ENCODE measurements around the gene SLC35F4. TPM values are rescaled to one million over a fixed set of nuclear protein-coding genes. Genes with fewer than 3 reads are reported as not detected.

The SLC35F4 gene
- total RNA-seq (under 1 TPM in 1 of 9 donors, not detected in 8; 0.22 TPM), polyA plus RNA-seq (not detected)
- long read RNA-seq, donor 1, result 0 reads
- long read RNA-seq, donor 2, result 0 reads
- long read RNA-seq, donor 3, result 0 reads
- long read RNA-seq, donor 4, partial matches to known transcripts, result 0 of 2 reads
- long read RNA-seq, donor 4, other reads (novel, unspliced or antisense), result 2 of 2 reads
- long read RNA-seq, donor 5, result 0 reads
- long read RNA-seq, donor 6, result 0 reads
- long read RNA-seq, donor 7, result 0 reads
- long read RNA-seq, donor 8, result 0 reads
- long read RNA-seq, donor 9, result 0 reads
- long read RNA-seq, donor 10, result 0 reads

- peaks cover 0 to 8% of the 10 kb centered on the region in 2 donors for H3K4me1 ChIP-seq (replicated peaks in 1 of 2)
- intact Hi-C loops (cut with DNase I), result no loop called here
- no peaks in the 10 kb centered on the region for H3K9me3 ChIP-seq (replicated peaks in 1 of 3)
- TF ChIP-seq POLR2A (IDR thresholded peaks at IDR 0.05), result no peak
- TF ChIP-seq, protein P1, sequence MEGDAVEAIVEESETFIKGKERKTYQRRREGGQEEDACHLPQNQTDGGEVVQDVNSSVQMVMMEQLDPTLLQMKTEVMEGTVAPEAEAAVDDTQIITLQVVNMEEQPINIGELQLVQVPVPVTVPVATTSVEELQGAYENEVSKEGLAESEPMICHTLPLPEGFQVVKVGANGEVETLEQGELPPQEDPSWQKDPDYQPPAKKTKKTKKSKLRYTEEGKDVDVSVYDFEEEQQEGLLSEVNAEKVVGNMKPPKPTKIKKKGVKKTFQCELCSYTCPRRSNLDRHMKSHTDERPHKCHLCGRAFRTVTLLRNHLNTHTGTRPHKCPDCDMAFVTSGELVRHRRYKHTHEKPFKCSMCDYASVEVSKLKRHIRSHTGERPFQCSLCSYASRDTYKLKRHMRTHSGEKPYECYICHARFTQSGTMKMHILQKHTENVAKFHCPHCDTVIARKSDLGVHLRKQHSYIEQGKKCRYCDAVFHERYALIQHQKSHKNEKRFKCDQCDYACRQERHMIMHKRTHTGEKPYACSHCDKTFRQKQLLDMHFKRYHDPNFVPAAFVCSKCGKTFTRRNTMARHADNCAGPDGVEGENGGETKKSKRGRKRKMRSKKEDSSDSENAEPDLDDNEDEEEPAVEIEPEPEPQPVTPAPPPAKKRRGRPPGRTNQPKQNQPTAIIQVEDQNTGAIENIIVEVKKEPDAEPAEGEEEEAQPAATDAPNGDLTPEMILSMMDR (IDR thresholded peaks at IDR 0.05), result no peak
- H3K4me3 ChIP-seq, result no peak within 1 kb of the TSS
- 1 to 4% (median 3%) methylated on average over 64 to 91 of the region's 91 CpGs; no CpG with 5 or more reads in 1 of the 4 donors for WGBS, 4 donors
- no peaks in the 10 kb centered on the region for H3K36me3 ChIP-seq (replicated peaks in 1 of 2)
- peaks cover 43% of the 10 kb centered on the region for H3K27me3 ChIP-seq
- peak in 3 of 7 donors; percentile 7 to 21 (median 11) for DNase-seq
- no peak within 1 kb of the TSS for H3K27ac ChIP-seq
Observed at GRCh38 chr14:57865403-57866198, at the start of gene SLC35F4. Gene SLC35F4, minus strand, starts transcription at chr14:57866092.

- H3K9me3 ChIP-seq (replicated peaks in 1 of 3), result no peaks in the 10 kb centered on the region
- no peak for DNase-seq
- H3K27ac ChIP-seq, result no peak overlapping the region
- no peaks in the 10 kb centered on the region for H3K36me3 ChIP-seq (replicated peaks in 1 of 2)
- no peak overlapping the region for H3K4me3 ChIP-seq
- no peaks in the 10 kb centered on the region for H3K4me1 ChIP-seq (replicated peaks in 1 of 2)
- TF ChIP-seq POLR2A (IDR thresholded peaks at IDR 0.05), result no peak
- TF ChIP-seq, protein P1 (IDR thresholded peaks at IDR 0.05), result no peak
- no peaks in the 10 kb centered on the region for H3K27me3 ChIP-seq
- intact Hi-C loops (cut with DNase I), result no loop called here
Observed at GRCh38 chr14:57909626-57910025, 43.7 kb upstream of the SLC35F4 start.

DNA sequence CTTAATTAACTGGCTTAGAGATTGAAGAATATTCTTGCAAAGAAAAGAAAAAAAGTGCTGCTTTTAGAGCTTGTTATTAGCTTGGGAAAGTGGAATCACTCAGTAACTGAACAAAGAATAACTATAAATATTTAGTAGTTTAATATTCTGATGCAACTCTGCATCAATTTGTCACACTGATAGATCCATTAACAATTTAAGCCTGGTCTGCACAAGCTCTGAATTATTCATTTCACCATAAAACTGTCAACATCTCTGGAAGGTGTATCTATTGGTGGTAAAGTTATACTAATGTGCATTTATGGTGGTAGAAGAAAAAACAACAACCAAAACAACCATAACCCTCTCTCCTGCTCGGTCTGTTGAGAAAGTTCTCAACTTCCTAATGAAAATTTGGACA, 38.1 kb upstream of the SLC35F4 start:
- TF ChIP-seq, protein P1 (IDR thresholded peaks at IDR 0.05), result no peak
- no peak for TF ChIP-seq POLR2A (IDR thresholded peaks at IDR 0.05)
- Histone ChIP-seq H3K9me3 (replicated peaks in 1 of 3) (no peaks in the 10 kb centered on the region), H3K4me1 (replicated peaks in 1 of 2) (no peaks in the 10 kb centered on the region), H3K36me3 (replicated peaks in 1 of 2) (no peaks in the 10 kb centered on the region), H3K27me3 (no peaks in the 10 kb centered on the region), H3K27ac (no peak overlapping the region), H3K4me3 (no peak overlapping the region)
- WGBS, 4 donors, result 33 to 58% (median 47%) methylated on average over 1 of the region's 1 CpG
- no peak for DNase-seq
- intact Hi-C loops (cut with DNase I), result no loop called here

DNA sequence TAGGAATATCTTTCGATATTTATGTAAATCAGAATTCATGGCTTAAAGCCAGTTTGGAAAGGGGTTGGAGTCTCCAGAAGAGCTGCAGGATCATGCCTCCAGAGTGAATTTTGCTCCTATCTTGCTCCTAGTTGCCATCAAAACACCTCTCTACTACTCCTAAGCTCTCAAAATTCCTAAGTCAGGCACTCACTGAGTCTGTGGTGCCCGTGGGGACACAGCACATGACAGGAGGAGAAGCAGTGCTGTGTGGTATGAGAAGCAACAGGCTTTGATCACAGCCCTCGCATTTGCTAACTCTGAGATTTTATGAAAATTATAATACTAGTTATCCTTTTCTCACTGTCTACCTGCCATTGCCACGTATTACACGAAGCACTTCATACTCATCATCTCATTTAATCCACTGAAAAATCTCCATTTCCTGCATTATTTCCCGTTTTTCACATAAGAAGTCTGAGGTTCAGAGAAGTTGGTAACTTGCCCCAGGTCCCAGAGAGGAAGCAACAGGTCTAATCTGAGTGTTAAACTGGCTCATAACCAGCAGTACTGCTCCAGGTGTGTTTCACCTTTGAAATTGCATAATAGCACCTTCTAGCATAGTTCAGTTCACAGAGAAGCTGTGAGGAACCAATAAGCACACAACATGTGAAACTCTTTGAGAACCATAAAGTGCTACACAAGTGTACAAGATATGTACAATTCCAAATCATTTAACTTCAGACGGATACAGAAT, 33.1 kb upstream of the SLC35F4 start:
- Histone ChIP-seq H3K27ac (no peak overlapping the region), H3K4me1 (replicated peaks in 1 of 2) (no peaks in the 10 kb centered on the region), H3K36me3 (replicated peaks in 1 of 2) (no peaks in the 10 kb centered on the region), H3K9me3 (replicated peaks in 1 of 3) (no peaks in the 10 kb centered on the region), H3K27me3 (no peaks in the 10 kb centered on the region), H3K4me3 (no peak overlapping the region)
- TF ChIP-seq, protein P1 (IDR thresholded peaks at IDR 0.05), result no peak
- TF ChIP-seq POLR2A (IDR thresholded peaks at IDR 0.05), result no peak
- 60 to 69% (median 64%) methylated on average over 7 of the region's 7 CpGs for WGBS, 4 donors
- intact Hi-C loops (cut with DNase I), result no loop called here
- DNase-seq, result no peak

Data from adrenal gland (tissue), 19 donors.